ES-I3 (cell line): ENCODE results near the gene TLL1.

Source experiments
- H3K36me3 ChIP-seq: 2 replicates; pipeline ENCODE4 v1.6.1; 2013; ENCODE audit warnings: mild to moderate bottlenecking, low read length, control low read depth, moderate library complexity; ENCODE audit not compliant: insufficient read depth
- H3K4me1 ChIP-seq: 2 replicates; pipeline ENCODE4 v1.6.1; 2013; ENCODE audit warnings: mild to moderate bottlenecking, control low read depth, low read length; ENCODE audit not compliant: insufficient read depth
- H3K9ac ChIP-seq: 2 replicates; pipeline ENCODE4 v1.6.1; 2013; ENCODE audit warnings: low read depth, mild to moderate bottlenecking, low read length, moderate library complexity
- H3K9me3 ChIP-seq: 2 replicates; pipeline ENCODE4 v1.6.1; 2013; ENCODE audit warnings: mild to moderate bottlenecking, low read length, moderate library complexity; ENCODE audit not compliant: control insufficient read depth, insufficient read depth

Gene TLL1

DNA sequence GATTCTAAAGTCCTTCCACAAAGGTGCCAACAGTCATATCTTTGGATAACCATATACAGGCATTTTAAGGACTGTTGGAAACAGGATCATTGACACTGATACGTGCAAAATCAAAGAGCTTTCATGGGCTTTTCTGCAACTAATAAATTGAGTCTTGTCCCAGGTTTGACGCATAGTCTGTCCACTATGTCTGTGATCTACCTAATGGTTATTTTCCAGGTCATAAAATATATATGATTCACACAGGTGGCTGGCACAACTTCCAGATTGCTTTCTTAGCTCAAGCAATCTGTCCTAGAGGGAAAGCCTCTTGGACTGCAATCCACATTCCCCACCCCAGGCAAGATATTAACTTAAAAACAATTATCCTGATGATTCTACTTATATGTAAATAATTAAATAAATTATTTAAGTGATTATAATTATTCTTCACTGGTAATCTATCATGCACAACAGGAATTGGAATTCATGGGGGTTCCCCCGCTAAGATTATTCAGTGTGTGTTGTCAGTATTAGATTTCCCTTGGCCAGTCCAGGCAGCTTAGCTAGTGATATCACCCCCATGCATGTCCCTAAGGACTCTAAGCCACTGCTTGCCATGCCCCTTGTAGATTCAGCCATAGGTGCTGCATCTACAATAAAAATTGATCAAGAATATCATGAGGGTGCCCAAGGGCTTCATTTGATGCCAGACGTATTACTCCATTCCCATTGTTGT, 97.8 kb downstream of the TLL1 start:
- Histone ChIP-seq H3K9me3 (peaks cover 6% of the 10 kb centered on the region; the same call in 1 of the 2 replicates), H3K36me3 (no peaks in the 10 kb centered on the region), H3K4me1 (no peaks in the 10 kb centered on the region), H3K9ac (no peak overlapping the region)

GRCh38 chr4:165971446-165971845, 98.4 kb downstream of the TLL1 start:
- H3K4me1 ChIP-seq: no peaks in the 10 kb centered on the region
- H3K36me3 ChIP-seq: no peaks in the 10 kb centered on the region
- H3K9me3 ChIP-seq: peaks cover 6% of the 10 kb centered on the region; the same call in 1 of the 2 replicates
- H3K9ac ChIP-seq: no peak overlapping the region

GRCh38 chr4:165971933-165972332, 98.9 kb downstream of the TLL1 start:
- Histone ChIP-seq H3K9me3 (peaks cover 6% of the 10 kb centered on the region; the same call in 1 of the 2 replicates), H3K36me3 (no peaks in the 10 kb centered on the region), H3K9ac (no peak overlapping the region)

DNA sequence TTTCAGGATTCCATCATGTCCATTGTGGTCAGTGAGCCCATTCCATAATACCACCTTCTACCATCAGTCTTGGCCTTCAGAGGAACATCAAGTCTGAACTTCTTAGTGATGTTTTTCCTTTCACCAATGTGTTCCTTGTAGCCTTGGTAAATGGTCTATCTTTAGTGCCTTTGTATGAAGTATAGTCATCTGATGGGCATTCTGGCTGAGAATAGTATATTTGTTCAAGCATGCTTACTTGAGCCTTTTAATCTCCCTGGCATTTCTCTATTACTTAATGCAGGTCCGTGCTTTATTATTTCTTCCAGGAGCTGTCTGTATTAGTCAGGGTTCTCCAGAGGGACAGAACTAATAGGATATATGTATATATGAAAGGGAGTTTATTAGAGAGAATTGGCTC, 99.7 kb downstream of the TLL1 start:
- H3K9ac ChIP-seq: no peak overlapping the region
- H3K9me3 ChIP-seq: no peaks in the 10 kb centered on the region; the same call in none of the 2 replicates
- H3K4me1 ChIP-seq: no peaks in the 10 kb centered on the region
- H3K36me3 ChIP-seq: no peaks in the 10 kb centered on the region

More at GRCh38 chr4:165971933-165972332, 98.9 kb downstream of the TLL1 start:
- no peaks in the 10 kb centered on the region for H3K4me1 ChIP-seq

DNA sequence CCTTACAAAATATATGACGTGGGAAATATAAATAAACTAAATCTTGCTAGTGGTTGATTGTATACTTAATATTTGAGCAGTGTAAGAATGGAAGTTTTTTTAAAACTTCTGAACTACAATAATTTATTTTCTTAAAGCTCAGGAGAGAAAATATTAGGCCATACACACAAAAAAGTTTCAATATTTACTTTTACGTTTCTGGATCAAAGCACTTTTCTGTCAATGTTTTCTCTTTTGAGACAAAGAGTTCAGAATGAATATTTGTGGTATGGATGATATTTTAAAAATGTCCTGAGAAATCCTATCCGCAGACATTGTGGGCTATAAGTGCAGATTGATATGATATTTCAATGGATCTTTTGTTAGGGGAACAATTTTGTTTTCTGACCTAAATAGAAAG, 109.9 kb downstream of the TLL1 start:
- Histone ChIP-seq H3K4me1 (peaks cover 8% of the 10 kb centered on the region; the same call in 1 of the 2 replicates), H3K9me3 (no peaks in the 10 kb centered on the region), H3K9ac (no peak overlapping the region), H3K36me3 (no peaks in the 10 kb centered on the region)

DNA sequence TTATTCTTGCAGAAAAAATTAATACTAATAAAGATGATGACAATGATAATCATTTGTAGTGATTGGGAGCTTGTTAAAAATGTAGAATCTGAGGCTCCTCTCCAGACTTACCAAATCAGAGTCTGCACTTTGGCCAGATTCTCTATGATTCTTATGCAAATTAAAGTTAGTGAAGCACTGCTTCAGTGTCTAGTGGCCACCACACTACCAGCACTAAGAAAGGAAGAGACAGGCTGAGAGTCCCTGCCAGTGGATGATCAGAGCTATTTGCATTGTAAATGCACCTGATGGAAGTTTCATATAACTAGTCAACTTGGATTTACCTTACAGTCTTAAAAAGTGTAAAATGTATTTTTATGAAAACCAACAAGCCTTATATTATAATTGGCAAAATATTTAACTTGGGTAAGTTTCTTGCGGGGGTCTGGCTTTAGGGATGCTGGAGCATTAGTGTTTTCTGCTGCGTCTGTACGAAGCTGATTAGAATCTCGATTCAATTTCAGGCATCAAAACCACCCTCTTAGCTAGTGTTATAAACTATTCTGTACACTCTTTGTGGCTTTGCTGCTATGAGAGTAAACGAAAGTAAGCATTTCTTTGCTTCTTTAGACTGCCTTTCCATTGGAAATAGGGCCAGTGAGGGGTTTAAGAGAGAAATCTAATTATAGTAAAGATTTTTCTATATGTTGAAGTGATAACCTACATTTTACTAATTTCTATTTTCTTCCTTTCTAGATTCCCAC, 114.1 kb downstream of the TLL1 start:
- Histone ChIP-seq H3K9ac (no peak overlapping the region), H3K4me1 (peaks cover 8% of the 10 kb centered on the region; the same call in 1 of the 2 replicates), H3K9me3 (no peaks in the 10 kb centered on the region), H3K36me3 (no peaks in the 10 kb centered on the region)

GRCh38 chr4:165991325-165992180, 118.5 kb downstream of the TLL1 start:
- Histone ChIP-seq H3K4me1 (peaks cover 8% of the 10 kb centered on the region; the same call in 1 of the 2 replicates), H3K9me3 (no peaks in the 10 kb centered on the region), H3K36me3 (no peaks in the 10 kb centered on the region), H3K9ac (no peak overlapping the region)

GRCh38 chr4:165992283-165992682, 119.2 kb downstream of the TLL1 start:
- H3K36me3 ChIP-seq: no peaks in the 10 kb centered on the region
- no peaks in the 10 kb centered on the region for H3K9me3 ChIP-seq
- 0 out of 2 replicates have a peak, but pooled peaks cover under 1% of the 10 kb centered on the region for H3K4me1 ChIP-seq
- H3K9ac ChIP-seq: no peak overlapping the region

- no peak overlapping the region for H3K9ac ChIP-seq
- no peaks in the 10 kb centered on the region for H3K36me3 ChIP-seq
- H3K9me3 ChIP-seq: no peaks in the 10 kb centered on the region
- no peaks in the 10 kb centered on the region for H3K4me1 ChIP-seq
These were observed 121.7 kb downstream of the TLL1 start for GRCh38 chr4:165994701-165995100.

GRCh38 chr4:166003811-166004210, 130.8 kb downstream of the TLL1 start:
- Histone ChIP-seq H3K4me1 (no peaks in the 10 kb centered on the region), H3K9me3 (no peaks in the 10 kb centered on the region), H3K36me3 (no peaks in the 10 kb centered on the region), H3K9ac (no peak overlapping the region)

DNA sequence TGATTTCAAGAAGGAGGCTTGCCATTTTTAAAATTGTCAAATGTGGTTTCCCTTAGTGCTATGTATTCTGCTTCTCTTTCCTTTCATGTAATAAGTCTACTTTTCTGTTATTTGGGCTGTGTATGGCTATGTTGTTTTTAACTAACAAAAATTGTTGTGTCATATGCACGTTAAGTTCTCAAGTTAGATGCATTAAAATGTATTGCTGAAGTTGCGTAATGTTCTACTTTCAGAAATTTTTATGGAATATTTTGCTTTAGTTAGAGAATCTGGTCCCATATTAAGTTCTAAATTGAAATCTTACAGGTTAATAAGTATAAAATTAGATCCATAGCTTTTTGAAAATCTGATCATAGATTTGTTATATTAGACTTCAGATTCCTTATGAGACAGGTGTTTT, 133.2 kb downstream of the TLL1 start:
- Histone ChIP-seq H3K36me3 (no peaks in the 10 kb centered on the region), H3K4me1 (no peaks in the 10 kb centered on the region), H3K9ac (no peak overlapping the region), H3K9me3 (no peaks in the 10 kb centered on the region)

GRCh38 chr4:166008510-166008909, 135.5 kb downstream of the TLL1 start:
- Histone ChIP-seq H3K9me3 (no peaks in the 10 kb centered on the region), H3K4me1 (no peaks in the 10 kb centered on the region), H3K9ac (no peak overlapping the region), H3K36me3 (no peaks in the 10 kb centered on the region)

GRCh38 chr4:166012129-166013030, 139.3 kb downstream of the TLL1 start:
- H3K9me3 ChIP-seq: no peaks in the 10 kb centered on the region
- H3K36me3 ChIP-seq: no peaks in the 10 kb centered on the region
- H3K9ac ChIP-seq: no peak overlapping the region
- no peaks in the 10 kb centered on the region for H3K4me1 ChIP-seq
